Trophoblast cell (in vitro differentiated cells and primary cell): ENCODE results near the gene E2F6. TPM values are rescaled to one million over a fixed set of nuclear protein-coding genes. Genes with fewer than 3 reads are reported as not detected.
A peak's percentile ranks its signal among the peaks of the same experiment; 100 is the strongest.

Source experiments
- DNase-seq, 2 donors: peaks; one replicate each; pipeline ENCODE4 v3.0.0-alpha.2; 2016
- H2AFZ ChIP-seq: 2 replicates; pipeline ENCODE4 v1.6.1; 2013; ENCODE audit warnings: low read length, moderate library complexity, mild to moderate bottlenecking; ENCODE audit not compliant: insufficient read depth, poor library complexity
- H2AK5ac ChIP-seq: 2 replicates; pipeline ENCODE4 v1.6.1; 2013; ENCODE audit warnings: mild to moderate bottlenecking, low read length
- H2BK120ac ChIP-seq: 2 replicates; pipeline ENCODE4 v1.6.1; 2013; ENCODE audit warnings: low read length, mild to moderate bottlenecking, moderate library complexity; ENCODE audit not compliant: insufficient read depth, poor library complexity
- H2BK12ac ChIP-seq: 2 replicates; pipeline ENCODE4 v1.6.1; 2013; ENCODE audit warnings: mild to moderate bottlenecking, low read length, moderate library complexity
- H2BK5ac ChIP-seq: 2 replicates; pipeline ENCODE4 v1.6.1; 2013; ENCODE audit warnings: low read length, low read depth, moderate library complexity, mild to moderate bottlenecking; ENCODE audit not compliant: poor library complexity
- H3K14ac ChIP-seq: 2 replicates; pipeline ENCODE4 v1.6.1; 2013; ENCODE audit warnings: mild to moderate bottlenecking, low read length
- H3K18ac ChIP-seq: 2 replicates; pipeline ENCODE4 v1.6.1; 2013; ENCODE audit warnings: mild to moderate bottlenecking, low read length
- H3K23ac ChIP-seq: 2 replicates; pipeline ENCODE4 v1.6.1; 2013; ENCODE audit warnings: low read length
- H3K27ac ChIP-seq: 2 replicates; pipeline ENCODE4 v1.5.1; 2013; ENCODE audit warnings: low read depth, mild to moderate bottlenecking, inconsistent platforms, low read length, moderate library complexity
- H3K27me3 ChIP-seq: 2 replicates; pipeline ENCODE4 v1.6.1; 2013; ENCODE audit warnings: inconsistent platforms, mild to moderate bottlenecking, low read length, moderate library complexity; ENCODE audit not compliant: insufficient read depth
- H3K36me3 ChIP-seq, 2 experiments: 1 replicate in 1 of 2; 2 replicates in 1 of 2; pipeline ENCODE4 v1.6.1; 2013; ENCODE audit warnings: low read length in 2 of 2, mild to moderate bottlenecking in 2 of 2, moderate library complexity in 1 of 2; ENCODE audit not compliant: insufficient read depth in 2 of 2, control insufficient read depth in 1 of 2
- H3K4ac ChIP-seq: 2 replicates; pipeline ENCODE4 v1.6.1; 2013; ENCODE audit warnings: low read depth, mild to moderate bottlenecking, low read length, moderate library complexity
- H3K4me1 ChIP-seq, 2 experiments: 1 replicate in 1 of 2; 2 replicates in 1 of 2; pipeline ENCODE4 v1.6.1; 2013; ENCODE audit warnings: low read length in 2 of 2, mild to moderate bottlenecking in 2 of 2, moderate library complexity in 1 of 2; ENCODE audit not compliant: insufficient read depth in 2 of 2, control insufficient read depth in 1 of 2
- H3K4me2 ChIP-seq: 2 replicates; pipeline ENCODE4 v1.6.1; 2013; ENCODE audit warnings: inconsistent platforms, mild to moderate bottlenecking, low read length, moderate library complexity
- H3K4me3 ChIP-seq: 2 replicates; pipeline ENCODE4 v1.5.1; 2013; ENCODE audit warnings: mild to moderate bottlenecking, low read depth, low read length, inconsistent platforms
- H3K79me1 ChIP-seq: one replicate; pipeline ENCODE4 v1.6.1; 2013; ENCODE audit warnings: low read length
- H3K79me2 ChIP-seq: 2 replicates; pipeline ENCODE4 v1.6.1; 2013; ENCODE audit warnings: low read length, mild to moderate bottlenecking; ENCODE audit not compliant: control insufficient read depth, insufficient read depth, poor library complexity
- H3K9ac ChIP-seq: 2 replicates; pipeline ENCODE4 v1.6.1; 2013; ENCODE audit warnings: mild to moderate bottlenecking, low read length
- H3K9me3 ChIP-seq: 2 replicates; pipeline ENCODE4 v1.6.1; 2013; ENCODE audit warnings: low read depth, mild to moderate bottlenecking, control low read depth, inconsistent platforms, low read length; ENCODE audit not compliant: insufficient read depth
- H4K12ac ChIP-seq: 2 replicates; pipeline ENCODE4 v1.6.1; 2013; ENCODE audit warnings: low read depth, mild to moderate bottlenecking, low read length, moderate library complexity
- H4K8ac ChIP-seq: 2 replicates; pipeline ENCODE4 v1.6.1; 2013; ENCODE audit warnings: low read depth, mild to moderate bottlenecking, low read length, moderate library complexity
- H4K91ac ChIP-seq: one replicate; pipeline ENCODE4 v1.6.1; 2013; ENCODE audit warnings: low read depth, mild to moderate bottlenecking, low read length, moderate library complexity
- WGBS: extraction: QIAGEN DNeasy Blood & Tissue Kit; methylation state at CpG from one replicate; pipeline ENCODE4 v1.1.7; 2013; ENCODE audit warnings: missing lambda C conversion rate; ENCODE audit not compliant: insufficient read length, insufficient coverage; ENCODE audit errors: extremely low coverage; 5-methylcytosine and 5-hydroxymethylcytosine counted together
- polyA plus RNA-seq: library from polyadenylated mRNA; stranded (reverse); fragments of 200-250 nt; gene quantifications from 2 replicates; pipeline ENCODE4 v1.2.3, GENCODE V29; 2013

Gene E2F6
- polyA plus RNA-seq: 10.3 and 11.2 TPM in 2 replicates

GRCh38 chr2:11465485-11466306 lies at the start of gene E2F6:
E2F6 (minus strand) TSS chr2:11466161; CDS start chr2:11465879, 282 bp downstream.
- no peak within 1 kb of the TSS for H3K23ac ChIP-seq
- H3K4me2 ChIP-seq: peak within 1 kb of the TSS; percentile 99
- peak within 1 kb of the TSS; percentile 87 for H2BK120ac ChIP-seq
- peak within 1 kb of the TSS; percentile 91 for H3K4ac ChIP-seq
- H3K4me1 ChIP-seq: peaks cover 5 to 8% of the 10 kb centered on the region in 2 experiments
- peak within 1 kb of the TSS; percentile 95 for H3K18ac ChIP-seq
- peak within 1 kb of the TSS; percentile 96 for H4K8ac ChIP-seq
- peak within 1 kb of the TSS; percentile 85 for H2BK5ac ChIP-seq
- WGBS: no CpG with 5 or more reads among the region's 86 CpGs
- H4K12ac ChIP-seq: peak within 1 kb of the TSS; percentile 94
- H4K91ac ChIP-seq: peak within 1 kb of the TSS; percentile 96
- peaks cover 8% of the 10 kb centered on the region for H3K79me2 ChIP-seq
- no peaks in the 10 kb centered on the region for H3K27me3 ChIP-seq
- peaks cover 3 to 4% of the 10 kb centered on the region in 2 experiments for H3K36me3 ChIP-seq
- H2BK12ac ChIP-seq: no peak within 1 kb of the TSS
- peak within 1 kb of the TSS; percentile 88 for H2AK5ac ChIP-seq
- peak within 1 kb of the TSS; percentile 81 for H3K9ac ChIP-seq
- peak within 1 kb of the TSS; percentile 81 for H3K4me3 ChIP-seq
- peak within 1 kb of the TSS; percentile 73 for H3K27ac ChIP-seq
- peak within 1 kb of the TSS; percentile 91 for H2AFZ ChIP-seq
- H3K79me1 ChIP-seq: peaks cover 6% of the 10 kb centered on the region
- peak; percentile 93 to 96 for DNase-seq
- H3K9me3 ChIP-seq: no peaks in the 10 kb centered on the region
- peak within 1 kb of the TSS; percentile 99 for H3K14ac ChIP-seq

- Histone ChIP-seq H3K23ac (no peak overlapping the region), H3K4me2 (no peak overlapping the region), H2BK12ac (no peak overlapping the region), H3K4ac (no peak overlapping the region), H3K79me1 (no peaks in the 10 kb centered on the region), H4K12ac (no peak overlapping the region), H3K27me3 (no peaks in the 10 kb centered on the region), H3K79me2 (no peaks in the 10 kb centered on the region), H3K27ac (no peak overlapping the region), H3K18ac (no peak overlapping the region), H2BK120ac (no peak overlapping the region), H3K14ac (no peak overlapping the region), H2BK5ac (no peak overlapping the region), H2AK5ac (no peak overlapping the region), H4K91ac (no peak overlapping the region), H3K9me3 (no peaks in the 10 kb centered on the region), H3K36me3 (no peaks in the 10 kb centered on the region), H3K4me1 (peaks cover 0 to 2% of the 10 kb centered on the region in 2 experiments), H3K4me3 (no peak overlapping the region), H2AFZ (no peak overlapping the region), H4K8ac (no peak overlapping the region), H3K9ac (no peak overlapping the region)
- no CpG with 5 or more reads among the region's 6 CpGs for WGBS
- no peak for DNase-seq
Measured at GRCh38 chr2:11515490-11515981, 49.6 kb upstream of the E2F6 start.

- H2AFZ ChIP-seq: no peak overlapping the region
- no peak overlapping the region for H3K18ac ChIP-seq
- H3K4ac ChIP-seq: no peak overlapping the region
- H3K4me2 ChIP-seq: no peak overlapping the region
- 94% methylated on average over 4 of the region's 6 CpGs for WGBS
- no peak overlapping the region for H3K23ac ChIP-seq
- no peaks in the 10 kb centered on the region for H3K79me1 ChIP-seq
- no peak overlapping the region for H2BK5ac ChIP-seq
- H3K14ac ChIP-seq: no peak overlapping the region
- no peak overlapping the region for H4K91ac ChIP-seq
- no peak overlapping the region for H4K8ac ChIP-seq
- H3K9ac ChIP-seq: no peak overlapping the region
- no peak overlapping the region for H2BK12ac ChIP-seq
- no peak overlapping the region for H2BK120ac ChIP-seq
- no peak overlapping the region for H4K12ac ChIP-seq
- no peaks in the 10 kb centered on the region for H3K79me2 ChIP-seq
- H3K4me3 ChIP-seq: no peak overlapping the region
- no peak for DNase-seq
- H3K27me3 ChIP-seq: no peaks in the 10 kb centered on the region
- no peaks in the 10 kb centered on the region for H3K36me3 ChIP-seq
- H3K4me1 ChIP-seq: peaks cover 0 to 2% of the 10 kb centered on the region in 2 experiments
- no peak overlapping the region for H3K27ac ChIP-seq
- no peaks in the 10 kb centered on the region for H3K9me3 ChIP-seq
- H2AK5ac ChIP-seq: no peak overlapping the region
Measured at GRCh38 chr2:11514904-11515303, 48.9 kb upstream of the E2F6 start.

DNA sequence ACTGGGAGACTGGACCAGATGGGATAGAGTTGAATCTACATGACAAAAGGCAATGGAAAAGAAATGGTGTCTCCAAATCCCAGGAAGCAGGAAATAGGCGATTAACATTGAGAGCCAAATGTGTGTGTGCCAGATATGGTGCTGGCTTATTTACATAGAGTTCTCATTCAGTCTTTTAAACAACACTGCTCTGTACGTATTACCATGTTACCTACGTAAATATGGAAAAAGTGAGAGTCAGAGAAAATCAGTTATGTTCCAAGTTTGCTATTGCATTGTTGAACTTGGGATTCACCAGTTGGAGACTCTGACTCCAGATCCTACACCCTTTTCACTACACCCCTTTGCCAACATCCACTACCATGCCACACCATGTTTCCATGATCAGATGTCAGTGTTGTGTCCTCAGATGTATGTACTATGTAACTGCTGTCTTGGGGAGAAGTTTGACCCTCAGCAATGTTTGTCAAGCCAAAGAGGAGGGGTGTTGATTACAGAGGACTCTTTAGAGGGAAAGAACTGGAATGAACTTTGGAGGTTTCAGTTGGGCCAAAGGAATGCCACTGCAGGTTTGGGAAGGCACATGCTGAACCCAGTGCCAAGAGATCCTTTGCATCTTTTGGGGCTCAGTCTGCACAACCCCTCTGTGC lies 48.2 kb upstream of the E2F6 start:
- no peak overlapping the region for H2BK120ac ChIP-seq
- H4K12ac ChIP-seq: no peak overlapping the region
- H3K79me1 ChIP-seq: no peaks in the 10 kb centered on the region
- no peak overlapping the region for H2BK12ac ChIP-seq
- H3K4me1 ChIP-seq: peaks cover 0 to 2% of the 10 kb centered on the region in 2 experiments
- no peak overlapping the region for H3K4me2 ChIP-seq
- no peak overlapping the region for H2BK5ac ChIP-seq
- H3K9me3 ChIP-seq: no peaks in the 10 kb centered on the region
- H3K79me2 ChIP-seq: no peaks in the 10 kb centered on the region
- no peak overlapping the region for H3K18ac ChIP-seq
- H4K91ac ChIP-seq: no peak overlapping the region
- WGBS: no CpG with 5 or more reads among the region's 3 CpGs
- H3K14ac ChIP-seq: no peak overlapping the region
- H3K36me3 ChIP-seq: no peaks in the 10 kb centered on the region
- H2AK5ac ChIP-seq: no peak overlapping the region
- H3K27ac ChIP-seq: no peak overlapping the region
- DNase-seq: no peak
- no peak overlapping the region for H3K9ac ChIP-seq
- H3K27me3 ChIP-seq: no peaks in the 10 kb centered on the region
- no peak overlapping the region for H3K4me3 ChIP-seq
- no peak overlapping the region for H4K8ac ChIP-seq
- H2AFZ ChIP-seq: no peak overlapping the region
- H3K4ac ChIP-seq: no peak overlapping the region
- no peak overlapping the region for H3K23ac ChIP-seq
